ENCODE measurements around the gene EHD4. TPM values are rescaled to one million over a fixed set of nuclear protein-coding genes. Genes with fewer than 3 reads are reported as not detected.

Gene EHD4
- polyA plus RNA-seq, 1 of the 3 experiments (the other 2 are of a cell fraction) = 17.5 TPM

GRCh38 chr15:42016971-42017370, 44.6 kb upstream of the EHD4 start (continued):
- TF ChIP-seq SIN3A (IDR thresholded peaks at IDR 0.05; ENCODE audit: borderline replicate concordance, low read depth, low read length) = no peak
- no peak for TF ChIP-seq RXRA (IDR thresholded peaks at IDR 0.05; ENCODE audit: borderline replicate concordance, low read depth)
- TF ChIP-seq MXI1 (IDR thresholded peaks at IDR 0.05; ENCODE audit: low read depth, low read length) = no peak
- no peak for TF ChIP-seq PBX3 (IDR thresholded peaks at IDR 0.05)
- TF ChIP-seq EZH2phosphoT487 (IDR thresholded peaks at IDR 0.05; ENCODE audit: borderline replicate concordance, low read depth) = no peak
- no peak for TF ChIP-seq FOXJ3 (CRISPR knock-in tag; IDR thresholded peaks at IDR 0.05)
- no peak for TF ChIP-seq ELF1 (IDR thresholded peaks at IDR 0.05)
- TF ChIP-seq, protein P1, sequence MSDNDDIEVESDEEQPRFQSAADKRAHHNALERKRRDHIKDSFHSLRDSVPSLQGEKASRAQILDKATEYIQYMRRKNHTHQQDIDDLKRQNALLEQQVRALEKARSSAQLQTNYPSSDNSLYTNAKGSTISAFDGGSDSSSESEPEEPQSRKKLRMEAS (IDR thresholded peaks at IDR 0.05; ENCODE audit: low read depth) = no peak
- no peak for TF ChIP-seq FOSL2 (IDR thresholded peaks at IDR 0.05; ENCODE audit: borderline replicate concordance, low read depth)
- TF ChIP-seq GATA2 (CRISPR knock-in tag; IDR thresholded peaks at IDR 0.05) = no peak
- TF ChIP-seq NRF1 (IDR thresholded peaks at IDR 0.05; ENCODE audit: low read depth, low read length) = no peak

GRCh38 chr15:42014406-42014805, 42.0 kb upstream of the EHD4 start:
- Histone ChIP-seq H3K36me3 (replicated peaks in 1 of 2; ENCODE audit: control insufficient read depth in 1 of 2, insufficient read depth in 2 of 2, low read length in 1 of 2) (no peaks in the 10 kb centered on the region), H3K4me3 (ENCODE audit: low read depth in 2 of 2, low read length in 1 of 2) (no peak overlapping the region), H3K4me2 (no peak overlapping the region), H3K9me2 (no peaks in the 10 kb centered on the region), H3K9me3 (no peaks in the 10 kb centered on the region), H3K27me3 (ENCODE audit: insufficient read depth) (peaks cover 9% of the 10 kb centered on the region; the same call in 1 of the 2 replicates), H4K20me1 (ENCODE audit: insufficient read depth) (no peaks in the 10 kb centered on the region), H3F3A (replicated peaks; ENCODE audit: insufficient read depth) (no peaks in the 10 kb centered on the region), H3K4me1 (ENCODE audit: control insufficient read depth in 1 of 2, insufficient read depth in 2 of 2, low read depth in 1 of 2, low read length in 1 of 2) (peaks cover 0 to 16% of the 10 kb centered on the region in 2 experiments; a peak in 1 of 4 replicates), H3K79me2 (ENCODE audit: insufficient read depth) (no peaks in the 10 kb centered on the region), H3K9ac (no peak overlapping the region), H2AFZ (ENCODE audit: low read depth) (no peak overlapping the region), H3K27ac (ENCODE audit: low read depth in 2 of 2, low read length in 1 of 2) (no peak overlapping the region)
- ChIA-PET CTCF (interaction anchor here (1.0 to 1.1 kb wide), 6 partner anchors 12 to 69 kb away, joined by 3 to 4 read pairs (median 3); no protein-coding TSS in a partner anchor), POLR2A (no interaction called here)
- DNase-seq = no peak
- WGBS (ENCODE audit: low lambda C conversion rate) = 98% methylated on average over 4 of the region's 4 CpGs
- no peak for TF ChIP-seq FOXM1 (IDR thresholded peaks at IDR 0.05; ENCODE audit: low read depth)
- no peak for TF ChIP-seq TEAD4 (IDR thresholded peaks at IDR 0.05; ENCODE audit: borderline replicate concordance, insufficient read depth)
- no peak for TF ChIP-seq GATA2 (CRISPR knock-in tag; IDR thresholded peaks at IDR 0.05)
- TF ChIP-seq TAF1 (IDR thresholded peaks at IDR 0.05; ENCODE audit: borderline replicate concordance, low read depth, low read length) = no peak
- TF ChIP-seq, protein P2, sequence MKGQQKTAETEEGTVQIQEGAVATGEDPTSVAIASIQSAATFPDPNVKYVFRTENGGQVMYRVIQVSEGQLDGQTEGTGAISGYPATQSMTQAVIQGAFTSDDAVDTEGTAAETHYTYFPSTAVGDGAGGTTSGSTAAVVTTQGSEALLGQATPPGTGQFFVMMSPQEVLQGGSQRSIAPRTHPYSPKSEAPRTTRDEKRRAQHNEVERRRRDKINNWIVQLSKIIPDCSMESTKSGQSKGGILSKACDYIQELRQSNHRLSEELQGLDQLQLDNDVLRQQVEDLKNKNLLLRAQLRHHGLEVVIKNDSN (IDR thresholded peaks at IDR 0.05; ENCODE audit: borderline replicate concordance, low read depth) = no peak
- no peak for TF ChIP-seq EP300 (IDR thresholded peaks at IDR 0.05; ENCODE audit: borderline replicate concordance in 1 of 2, low read depth in 1 of 2, low read length in 1 of 2)
- TF ChIP-seq SMC3 (IDR thresholded peaks at IDR 0.05; ENCODE audit: low read depth, low read length) = no peak
- no peak for TF ChIP-seq RAD21 (IDR thresholded peaks at IDR 0.05; ENCODE audit: low read length)
- no peak for TF ChIP-seq POLR2AphosphoS5 (IDR thresholded peaks at IDR 0.05; ENCODE audit: low read depth, low read length)
- TF ChIP-seq YY1 (IDR thresholded peaks at IDR 0.05; ENCODE audit: low read depth) = no peak
- TF ChIP-seq TCF12 (IDR thresholded peaks at IDR 0.05) = no peak
- TF ChIP-seq, protein P3, sequence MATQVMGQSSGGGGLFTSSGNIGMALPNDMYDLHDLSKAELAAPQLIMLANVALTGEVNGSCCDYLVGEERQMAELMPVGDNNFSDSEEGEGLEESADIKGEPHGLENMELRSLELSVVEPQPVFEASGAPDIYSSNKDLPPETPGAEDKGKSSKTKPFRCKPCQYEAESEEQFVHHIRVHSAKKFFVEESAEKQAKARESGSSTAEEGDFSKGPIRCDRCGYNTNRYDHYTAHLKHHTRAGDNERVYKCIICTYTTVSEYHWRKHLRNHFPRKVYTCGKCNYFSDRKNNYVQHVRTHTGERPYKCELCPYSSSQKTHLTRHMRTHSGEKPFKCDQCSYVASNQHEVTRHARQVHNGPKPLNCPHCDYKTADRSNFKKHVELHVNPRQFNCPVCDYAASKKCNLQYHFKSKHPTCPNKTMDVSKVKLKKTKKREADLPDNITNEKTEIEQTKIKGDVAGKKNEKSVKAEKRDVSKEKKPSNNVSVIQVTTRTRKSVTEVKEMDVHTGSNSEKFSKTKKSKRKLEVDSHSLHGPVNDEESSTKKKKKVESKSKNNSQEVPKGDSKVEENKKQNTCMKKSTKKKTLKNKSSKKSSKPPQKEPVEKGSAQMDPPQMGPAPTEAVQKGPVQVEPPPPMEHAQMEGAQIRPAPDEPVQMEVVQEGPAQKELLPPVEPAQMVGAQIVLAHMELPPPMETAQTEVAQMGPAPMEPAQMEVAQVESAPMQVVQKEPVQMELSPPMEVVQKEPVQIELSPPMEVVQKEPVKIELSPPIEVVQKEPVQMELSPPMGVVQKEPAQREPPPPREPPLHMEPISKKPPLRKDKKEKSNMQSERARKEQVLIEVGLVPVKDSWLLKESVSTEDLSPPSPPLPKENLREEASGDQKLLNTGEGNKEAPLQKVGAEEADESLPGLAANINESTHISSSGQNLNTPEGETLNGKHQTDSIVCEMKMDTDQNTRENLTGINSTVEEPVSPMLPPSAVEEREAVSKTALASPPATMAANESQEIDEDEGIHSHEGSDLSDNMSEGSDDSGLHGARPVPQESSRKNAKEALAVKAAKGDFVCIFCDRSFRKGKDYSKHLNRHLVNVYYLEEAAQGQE (IDR thresholded peaks at IDR 0.05; ENCODE audit: low read depth, low read length) = no peak
- TF ChIP-seq, protein P4, sequence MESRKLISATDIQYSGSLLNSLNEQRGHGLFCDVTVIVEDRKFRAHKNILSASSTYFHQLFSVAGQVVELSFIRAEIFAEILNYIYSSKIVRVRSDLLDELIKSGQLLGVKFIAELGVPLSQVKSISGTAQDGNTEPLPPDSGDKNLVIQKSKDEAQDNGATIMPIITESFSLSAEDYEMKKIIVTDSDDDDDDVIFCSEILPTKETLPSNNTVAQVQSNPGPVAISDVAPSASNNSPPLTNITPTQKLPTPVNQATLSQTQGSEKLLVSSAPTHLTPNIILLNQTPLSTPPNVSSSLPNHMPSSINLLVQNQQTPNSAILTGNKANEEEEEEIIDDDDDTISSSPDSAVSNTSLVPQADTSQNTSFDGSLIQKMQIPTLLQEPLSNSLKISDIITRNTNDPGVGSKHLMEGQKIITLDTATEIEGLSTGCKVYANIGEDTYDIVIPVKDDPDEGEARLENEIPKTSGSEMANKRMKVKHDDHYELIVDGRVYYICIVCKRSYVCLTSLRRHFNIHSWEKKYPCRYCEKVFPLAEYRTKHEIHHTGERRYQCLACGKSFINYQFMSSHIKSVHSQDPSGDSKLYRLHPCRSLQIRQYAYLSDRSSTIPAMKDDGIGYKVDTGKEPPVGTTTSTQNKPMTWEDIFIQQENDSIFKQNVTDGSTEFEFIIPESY (IDR thresholded peaks at IDR 0.05; ENCODE audit: borderline replicate concordance, low read depth) = no peak
- no peak for TF ChIP-seq FOXJ3 (CRISPR knock-in tag; IDR thresholded peaks at IDR 0.05)
- TF ChIP-seq, protein P5, sequence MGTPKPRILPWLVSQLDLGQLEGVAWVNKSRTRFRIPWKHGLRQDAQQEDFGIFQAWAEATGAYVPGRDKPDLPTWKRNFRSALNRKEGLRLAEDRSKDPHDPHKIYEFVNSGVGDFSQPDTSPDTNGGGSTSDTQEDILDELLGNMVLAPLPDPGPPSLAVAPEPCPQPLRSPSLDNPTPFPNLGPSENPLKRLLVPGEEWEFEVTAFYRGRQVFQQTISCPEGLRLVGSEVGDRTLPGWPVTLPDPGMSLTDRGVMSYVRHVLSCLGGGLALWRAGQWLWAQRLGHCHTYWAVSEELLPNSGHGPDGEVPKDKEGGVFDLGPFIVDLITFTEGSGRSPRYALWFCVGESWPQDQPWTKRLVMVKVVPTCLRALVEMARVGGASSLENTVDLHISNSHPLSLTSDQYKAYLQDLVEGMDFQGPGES (IDR thresholded peaks at IDR 0.05; ENCODE audit: low read depth, low read length) = no peak

Data from SK-N-SH (cell line).